HG03432 (cell line): ENCODE results near the gene RAD1.
"Not testable (repeated sequence)": the region's sequence is repeated elsewhere in the genome, so short reads cannot be mapped to it uniquely, and the experiment has no call there.

Experiments
- ATAC-seq: cut with Tn5 transposase; IDR thresholded peaks from one replicate; pipeline ENCODE4 v1.9.1; 2021; ENCODE audit warnings: mild to moderate bottlenecking, moderate library complexity; ENCODE audit not compliant: unreplicated experiment

Gene RAD1

GRCh38 chr5:34915139-34915855, at the start of gene RAD1, which contains the start of gene BRIX1:
TSS of gene RAD1 (minus strand) at chr5:34915504. CDS start at chr5:34914892, 612 bp downstream.
TSS of gene BRIX1 (plus strand) at chr5:34915711. CDS start at chr5:34915739, 28 bp downstream.
- ATAC-seq = peak; percentile 98

- peak; percentile 96 for ATAC-seq
Measured at GRCh38 chr5:34959323-34959722, 44.0 kb upstream of the RAD1 start.

- ATAC-seq = peak; percentile 42
Measured at GRCh38 chr5:34957857-34958690, 42.8 kb upstream of the RAD1 start.

- no peak for ATAC-seq
Measured at GRCh38 chr5:34957321-34957720, 42.0 kb upstream of the RAD1 start.

- ATAC-seq = no peak
Measured at GRCh38 chr5:34944460-34945047, 29.2 kb upstream of the RAD1 start.

- ATAC-seq = no peak
Measured at GRCh38 chr5:34944044-34944443, 28.7 kb upstream of the RAD1 start.

- ATAC-seq = no peak
Measured at GRCh38 chr5:34941936-34942335, 26.6 kb upstream of the RAD1 start.

GRCh38 chr5:34932947-34933346, 17.6 kb upstream of the RAD1 start:
- no peak for ATAC-seq

GRCh38 chr5:34930870-34931269, 15.6 kb upstream of the RAD1 start:
- ATAC-seq = no peak

GRCh38 chr5:34930462-34930844, 15.1 kb upstream of the RAD1 start:
- ATAC-seq = no peak

GRCh38 chr5:34929720-34930461, 14.6 kb upstream of the RAD1 start:
- ATAC-seq = peak; percentile 80

GRCh38 chr5:34929134-34929719, 13.9 kb upstream of the RAD1 start, which contains the start of gene DNAJC21:
TSS of gene DNAJC21 (plus strand) at chr5:34929559. CDS start at chr5:34929820, 261 bp downstream.
- ATAC-seq = peak; percentile 88

- ATAC-seq = no peak
Measured at GRCh38 chr5:34928267-34928666, 13.0 kb upstream of the RAD1 start.

GRCh38 chr5:34927785-34928184, 12.5 kb upstream of the RAD1 start:
- ATAC-seq = no peak

- no peak for ATAC-seq
Measured at GRCh38 chr5:34926318-34926888, 11.1 kb upstream of the RAD1 start.

- no peak for ATAC-seq
Measured at GRCh38 chr5:34924462-34924765, 9.1 kb upstream of the RAD1 start.

GRCh38 chr5:34923694-34924461, 8.6 kb upstream of the RAD1 start:
- ATAC-seq = peak; percentile 62

- ATAC-seq = not testable (repeated sequence)
Measured at GRCh38 chr5:34923256-34923655, 8.0 kb upstream of the RAD1 start.

GRCh38 chr5:34919077-34919476, 3.8 kb upstream of the RAD1 start:
- ATAC-seq = no peak

- no peak for ATAC-seq
Measured at GRCh38 chr5:34918025-34918424, 2.7 kb upstream of the RAD1 start.
